KG1 (cell line): Measurements from ENCODE around the gene S100A3.

Experiments used
- DNase-seq: peaks from one replicate; lab custom pipeline; 2025; lab: John Stamatoyannopoulos, UW

The S100A3 gene

GRCh38 chr1:153547560-153548551, 1.2 kb downstream of the S100A3 start:
- DNase-seq = no peak

GRCh38 chr1:153546796-153547559, 2.1 kb downstream of the S100A3 start:
- no peak for DNase-seq

DNA sequence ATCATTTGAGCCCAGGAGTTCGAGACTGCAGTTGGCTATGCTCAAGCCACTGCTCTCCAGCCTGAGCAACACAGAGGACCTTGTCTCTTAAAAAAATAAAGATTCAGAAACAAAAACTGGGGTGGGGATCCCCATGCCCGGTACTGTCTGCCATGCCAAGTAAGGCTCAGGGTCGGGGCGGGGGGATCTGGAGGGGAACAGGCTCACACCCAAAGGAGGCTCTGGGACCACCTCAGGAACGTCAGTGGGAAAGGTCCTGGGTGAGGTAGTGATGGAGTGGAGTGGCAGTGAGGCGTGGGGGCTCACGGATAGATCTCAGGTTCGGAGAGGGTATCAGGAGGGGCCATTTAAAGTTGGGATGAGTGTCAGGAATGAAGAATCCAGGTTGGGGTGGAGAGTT, 2.7 kb downstream of the S100A3 start:
- no peak for DNase-seq

GRCh38 chr1:153545067-153546055, 3.7 kb downstream of the S100A3 start, which contains the start of gene S100A4:
TSS of gene S100A4 (minus strand) at chr1:153545806. CDS start at chr1:153544794, 1,012 bp downstream.
- DNase-seq = peak; percentile 53

- no peak for DNase-seq
Measured at GRCh38 chr1:153544453-153545066, 4.5 kb downstream of the S100A3 start.

DNA sequence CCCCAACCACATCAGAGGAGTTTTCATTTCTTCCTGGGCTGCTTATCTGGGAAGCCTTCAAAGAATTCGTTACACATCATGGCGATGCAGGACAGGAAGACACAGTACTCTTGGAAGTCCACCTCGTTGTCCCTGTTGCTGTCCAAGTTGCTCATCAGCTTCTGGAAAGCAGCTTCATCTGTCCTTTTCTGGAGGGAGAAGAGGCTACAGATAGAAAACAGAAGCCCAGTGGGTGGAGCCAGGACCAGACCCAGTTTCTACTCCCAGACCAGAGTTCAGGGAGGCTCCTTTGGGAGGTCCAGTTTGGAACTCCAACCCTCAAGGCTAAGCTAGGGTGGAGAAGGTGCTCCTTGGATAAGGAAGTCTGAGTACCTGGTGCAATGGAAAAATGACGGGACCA, 5.3 kb downstream of the S100A3 start:
- DNase-seq = no peak

DNA sequence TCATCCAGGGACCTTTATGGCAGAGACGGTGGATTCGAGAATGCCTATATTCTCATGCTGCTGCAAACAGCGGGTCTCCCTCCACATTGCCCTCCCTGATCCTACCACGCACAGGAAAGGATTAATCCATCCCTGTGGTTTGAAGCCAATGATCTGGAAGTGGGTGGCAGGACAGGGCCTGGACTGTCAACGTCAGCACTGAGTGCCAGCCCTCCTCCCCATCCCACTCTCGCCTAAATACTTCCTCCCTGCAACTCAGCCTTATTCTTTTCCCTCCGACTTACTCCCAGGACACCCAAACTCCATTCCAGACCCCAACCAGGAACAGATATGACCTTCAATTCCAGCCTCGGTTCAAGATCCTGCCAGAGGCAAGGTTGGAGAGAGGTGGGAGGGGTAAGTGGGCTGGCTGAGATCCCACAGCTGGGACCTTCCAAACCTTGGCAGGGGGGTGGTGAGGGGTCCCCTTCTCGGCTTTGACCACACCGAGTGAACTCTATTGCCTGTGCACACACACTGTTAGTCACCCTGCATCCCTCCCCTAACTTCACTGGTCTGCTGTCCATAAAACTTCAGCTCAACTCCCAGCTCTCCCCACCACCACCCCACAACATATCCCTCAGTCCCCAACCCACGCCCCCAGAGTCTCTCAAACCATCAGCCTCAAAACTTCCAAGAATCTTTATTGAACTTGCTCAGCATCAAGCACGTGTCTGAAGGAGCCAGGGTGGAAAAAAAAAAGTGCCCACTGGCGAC, 5.9 kb downstream of the S100A3 start:
- DNase-seq = no peak

- no peak for DNase-seq
Measured at GRCh38 chr1:153541641-153542590, 7.1 kb downstream of the S100A3 start.

GRCh38 chr1:153540394-153541361, 8.4 kb downstream of the S100A3 start, which contains the start of gene S100A5:
TSS of gene S100A5 (minus strand) at chr1:153540934. CDS start at chr1:153540191, 743 bp downstream.
- no peak for DNase-seq

DNA sequence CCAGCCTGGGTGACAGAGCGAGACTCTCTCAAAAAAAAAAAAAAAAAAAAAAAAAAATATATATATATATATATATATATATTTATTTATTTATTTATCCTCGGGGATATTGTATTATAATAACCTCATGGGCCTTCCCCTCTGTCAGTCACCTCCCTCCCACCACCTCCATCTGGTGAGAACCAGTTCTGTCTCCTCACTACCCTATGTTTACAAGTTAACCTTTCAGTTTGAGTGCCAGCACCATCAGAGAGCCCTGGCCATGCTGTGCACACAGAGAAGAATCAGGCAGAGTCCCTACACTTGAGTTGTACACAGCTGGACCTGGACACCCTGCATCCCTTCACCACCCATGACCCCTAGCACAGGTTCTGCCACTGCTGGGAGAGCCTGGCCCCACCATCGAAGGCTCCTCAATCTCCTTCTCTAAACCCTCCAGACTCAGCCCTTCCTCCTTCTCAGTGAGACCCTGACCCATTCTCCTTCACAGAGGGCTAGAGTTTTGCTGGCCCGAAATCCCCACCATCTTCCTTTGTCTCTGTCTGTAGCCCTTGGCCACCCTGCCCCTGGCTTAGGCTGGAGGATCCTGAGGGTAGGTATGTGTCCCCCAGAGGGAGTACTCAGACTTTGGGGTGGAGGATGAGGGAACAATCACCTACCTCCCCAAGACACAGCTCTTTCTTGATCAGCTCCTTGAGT, 9.5 kb downstream of the S100A3 start:
- DNase-seq = no peak

- DNase-seq = no peak
Measured at GRCh38 chr1:153538315-153538821, 10.7 kb downstream of the S100A3 start.

- no peak for DNase-seq
Measured at GRCh38 chr1:153537376-153537730, 11.7 kb downstream of the S100A3 start.

DNA sequence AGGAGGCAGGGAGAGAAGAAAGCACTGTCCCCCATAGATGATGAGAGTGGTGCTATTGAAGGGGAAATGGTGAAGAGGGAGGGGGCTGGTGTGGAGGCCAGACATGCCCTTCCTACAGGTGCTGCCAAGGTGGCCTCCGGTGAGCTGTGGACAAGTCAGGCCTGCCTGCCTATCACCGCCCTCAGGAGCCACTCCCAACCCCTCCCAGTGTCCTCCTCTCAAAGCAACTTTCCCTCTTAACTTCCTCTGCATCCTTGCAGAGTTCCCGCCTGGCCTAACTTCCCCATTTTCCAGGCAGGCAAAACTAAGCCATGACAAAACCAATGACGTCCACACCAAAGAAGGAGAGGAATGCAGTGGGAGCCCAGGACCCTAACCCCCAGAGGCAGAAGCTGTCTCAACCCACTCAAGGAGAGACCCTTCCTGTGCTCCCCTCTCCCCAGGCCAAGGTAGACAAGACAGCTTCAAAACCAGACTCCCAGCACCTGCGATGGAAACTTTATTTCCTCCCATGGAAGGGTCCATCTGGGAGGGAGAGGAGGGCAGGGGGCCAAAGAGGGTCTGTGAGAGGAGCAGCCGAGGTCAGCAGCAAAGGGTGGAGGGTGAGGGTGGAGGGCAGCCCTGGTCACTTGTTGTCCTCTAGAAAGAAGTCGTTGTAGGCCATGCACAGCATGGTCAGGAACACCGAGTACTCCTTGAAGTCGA, 12.2 kb downstream of the S100A3 start:
- DNase-seq = no peak

GRCh38 chr1:153536012-153536670, 12.9 kb downstream of the S100A3 start:
- DNase-seq = no peak

DNA sequence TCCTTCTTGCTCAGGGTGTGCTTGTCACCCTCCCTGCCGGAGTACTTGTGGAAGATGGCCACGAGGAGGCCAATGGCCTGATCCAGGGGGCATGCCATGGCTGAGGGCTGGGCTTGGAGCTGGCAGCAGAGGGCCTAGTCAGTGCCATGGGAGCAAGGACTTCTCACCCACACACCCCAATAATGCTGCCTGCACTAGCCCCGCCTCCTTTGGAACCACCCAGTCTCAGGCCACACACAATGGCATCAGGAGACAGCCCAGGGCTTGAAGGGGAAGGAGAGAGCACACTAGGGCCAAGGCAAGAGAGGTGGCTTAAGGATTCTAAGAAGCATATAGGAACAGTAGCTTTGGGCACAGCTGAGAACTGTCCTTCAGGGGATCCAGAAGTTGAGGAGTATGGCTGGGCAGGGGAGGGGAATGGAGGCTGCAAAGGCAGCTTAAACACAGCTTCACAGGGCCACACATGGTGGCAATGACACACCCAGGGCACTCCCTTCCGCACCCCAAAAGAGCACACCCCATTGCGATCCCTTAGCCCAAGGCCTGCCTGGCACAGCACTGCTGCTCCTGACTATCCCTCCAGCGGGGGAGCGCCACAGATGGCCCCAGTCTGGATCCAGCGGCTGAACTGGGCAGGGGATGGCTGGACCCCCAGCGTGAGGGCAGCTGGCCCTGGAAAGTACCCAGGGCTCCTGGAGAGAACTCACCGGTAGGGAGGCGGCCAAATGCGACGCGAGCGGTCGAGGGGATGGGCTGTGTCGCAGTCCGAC, 13.6 kb downstream of the S100A3 start, which contains the start of gene S100A6:
Gene S100A6 (minus strand): TSS at position 750 of the 770 bp plus-strand sequence. CDS start 652 bp downstream, at position 98.
- no peak for DNase-seq
